ENCODE results near the gene SETBP1.

Gene SETBP1

GRCh38 chr18:44951748-44952147, 271.1 kb downstream of the SETBP1 start:
- no peaks in the 10 kb centered on the region for H3K9me3 ChIP-seq (ENCODE audit: control insufficient read depth, low read length)

GRCh38 chr18:44954257-44954656, 273.6 kb downstream of the SETBP1 start:
- DNase-seq (ENCODE audit: low read depth) = no peak
- no peak overlapping the region for H3K4me3 ChIP-seq (ENCODE audit: low read length)
- H3K9ac ChIP-seq (ENCODE audit: low read length) = no peak overlapping the region
- H3K36me3 ChIP-seq (ENCODE audit: control insufficient read depth, insufficient read depth, low read length, severe bottlenecking) = peaks cover 28% of the 10 kb centered on the region
- H3K27me3 ChIP-seq (replicated peaks; ENCODE audit: control insufficient read depth, insufficient read depth, low read length) = no peaks in the 10 kb centered on the region
- H3K9me3 ChIP-seq (ENCODE audit: control insufficient read depth, low read length) = no peaks in the 10 kb centered on the region
- peaks cover 4% of the 10 kb centered on the region for H3K4me1 ChIP-seq (ENCODE audit: control insufficient read depth, insufficient read depth, low read length)

More at GRCh38 chr18:44951748-44952147, 271.1 kb downstream of the SETBP1 start:
- H3K4me1 ChIP-seq (ENCODE audit: control insufficient read depth, insufficient read depth, low read length) = no peaks in the 10 kb centered on the region
- no peaks in the 10 kb centered on the region for H3K27me3 ChIP-seq (replicated peaks; ENCODE audit: control insufficient read depth, insufficient read depth, low read length)
- H3K4me3 ChIP-seq (ENCODE audit: low read length) = no peak overlapping the region
- H3K9ac ChIP-seq (ENCODE audit: low read length) = no peak overlapping the region
- DNase-seq (ENCODE audit: low read depth) = no peak
- H3K36me3 ChIP-seq (ENCODE audit: control insufficient read depth, insufficient read depth, low read length, severe bottlenecking) = peaks cover 28% of the 10 kb centered on the region

- H3K27me3 ChIP-seq (replicated peaks; ENCODE audit: control insufficient read depth, insufficient read depth, low read length) = no peaks in the 10 kb centered on the region
- H3K36me3 ChIP-seq (ENCODE audit: control insufficient read depth, insufficient read depth, low read length, severe bottlenecking) = peaks cover 18% of the 10 kb centered on the region
- H3K4me3 ChIP-seq (ENCODE audit: low read length) = no peak overlapping the region
- H3K9me3 ChIP-seq (ENCODE audit: control insufficient read depth, low read length) = no peaks in the 10 kb centered on the region
- no peak for DNase-seq (ENCODE audit: low read depth)
- peaks cover 4% of the 10 kb centered on the region for H3K4me1 ChIP-seq (ENCODE audit: control insufficient read depth, insufficient read depth, low read length)
- no peak overlapping the region for H3K9ac ChIP-seq (ENCODE audit: low read length)
Measured at GRCh38 chr18:44955825-44956224, 275.1 kb downstream of the SETBP1 start.

- no peak for DNase-seq (ENCODE audit: low read depth)
- Histone ChIP-seq H3K36me3 (ENCODE audit: control insufficient read depth, insufficient read depth, low read length, severe bottlenecking) (peaks cover 12% of the 10 kb centered on the region), H3K27me3 (replicated peaks; ENCODE audit: control insufficient read depth, insufficient read depth, low read length) (no peaks in the 10 kb centered on the region)
Measured at GRCh38 chr18:44957025-44957424, 276.3 kb downstream of the SETBP1 start.

GRCh38 chr18:44957461-44957860, 276.8 kb downstream of the SETBP1 start:
- H3K9me3 ChIP-seq (ENCODE audit: control insufficient read depth, low read length) = no peaks in the 10 kb centered on the region
- peaks cover 8% of the 10 kb centered on the region for H3K36me3 ChIP-seq (ENCODE audit: control insufficient read depth, insufficient read depth, low read length, severe bottlenecking)
- no peak overlapping the region for H3K4me3 ChIP-seq (ENCODE audit: low read length)
- no peak for DNase-seq (ENCODE audit: low read depth)
- peaks cover 4% of the 10 kb centered on the region for H3K4me1 ChIP-seq (ENCODE audit: control insufficient read depth, insufficient read depth, low read length)
- no peaks in the 10 kb centered on the region for H3K27me3 ChIP-seq (replicated peaks; ENCODE audit: control insufficient read depth, insufficient read depth, low read length)
- H3K9ac ChIP-seq (ENCODE audit: low read length) = no peak overlapping the region

More at GRCh38 chr18:44957025-44957424, 276.3 kb downstream of the SETBP1 start:
- Histone ChIP-seq H3K4me1 (ENCODE audit: control insufficient read depth, insufficient read depth, low read length) (peaks cover 4% of the 10 kb centered on the region), H3K9me3 (ENCODE audit: control insufficient read depth, low read length) (no peaks in the 10 kb centered on the region), H3K4me3 (ENCODE audit: low read length) (no peak overlapping the region), H3K9ac (ENCODE audit: low read length) (no peak overlapping the region)

- Histone ChIP-seq H3K36me3 (ENCODE audit: control insufficient read depth, insufficient read depth, low read length, severe bottlenecking) (peaks cover 4% of the 10 kb centered on the region), H3K27me3 (replicated peaks; ENCODE audit: control insufficient read depth, insufficient read depth, low read length) (no peaks in the 10 kb centered on the region), H3K9ac (ENCODE audit: low read length) (no peak overlapping the region), H3K9me3 (ENCODE audit: control insufficient read depth, low read length) (no peaks in the 10 kb centered on the region), H3K4me1 (ENCODE audit: control insufficient read depth, insufficient read depth, low read length) (peaks cover 4% of the 10 kb centered on the region), H3K4me3 (ENCODE audit: low read length) (no peak overlapping the region)
- DNase-seq (ENCODE audit: low read depth) = no peak
Measured at GRCh38 chr18:44958040-44958439, 277.4 kb downstream of the SETBP1 start.

GRCh38 chr18:44958455-44958854, 277.8 kb downstream of the SETBP1 start:
- Histone ChIP-seq H3K9me3 (ENCODE audit: control insufficient read depth, low read length) (no peaks in the 10 kb centered on the region), H3K27me3 (replicated peaks; ENCODE audit: control insufficient read depth, insufficient read depth, low read length) (no peaks in the 10 kb centered on the region), H3K9ac (ENCODE audit: low read length) (no peak overlapping the region), H3K4me3 (ENCODE audit: low read length) (no peak overlapping the region), H3K36me3 (ENCODE audit: control insufficient read depth, insufficient read depth, low read length, severe bottlenecking) (peaks cover under 1% of the 10 kb centered on the region), H3K4me1 (ENCODE audit: control insufficient read depth, insufficient read depth, low read length) (peaks cover 4% of the 10 kb centered on the region)
- DNase-seq (ENCODE audit: low read depth) = no peak

GRCh38 chr18:44959013-44959412, 278.3 kb downstream of the SETBP1 start:
- H3K4me3 ChIP-seq (ENCODE audit: low read length) = no peak overlapping the region
- no peaks in the 10 kb centered on the region for H3K27me3 ChIP-seq (replicated peaks; ENCODE audit: control insufficient read depth, insufficient read depth, low read length)
- H3K36me3 ChIP-seq (ENCODE audit: control insufficient read depth, insufficient read depth, low read length, severe bottlenecking) = no peaks in the 10 kb centered on the region
- no peak for DNase-seq (ENCODE audit: low read depth)
- no peaks in the 10 kb centered on the region for H3K9me3 ChIP-seq (ENCODE audit: control insufficient read depth, low read length)
- peaks cover 4% of the 10 kb centered on the region for H3K4me1 ChIP-seq (ENCODE audit: control insufficient read depth, insufficient read depth, low read length)
- H3K9ac ChIP-seq (ENCODE audit: low read length) = no peak overlapping the region

- no peak overlapping the region for H3K9ac ChIP-seq (ENCODE audit: low read length)
- H3K27me3 ChIP-seq (replicated peaks; ENCODE audit: control insufficient read depth, insufficient read depth, low read length) = no peaks in the 10 kb centered on the region
- peaks cover 4% of the 10 kb centered on the region for H3K4me1 ChIP-seq (ENCODE audit: control insufficient read depth, insufficient read depth, low read length)
- no peaks in the 10 kb centered on the region for H3K9me3 ChIP-seq (ENCODE audit: control insufficient read depth, low read length)
- DNase-seq (ENCODE audit: low read depth) = no peak
- no peaks in the 10 kb centered on the region for H3K36me3 ChIP-seq (ENCODE audit: control insufficient read depth, insufficient read depth, low read length, severe bottlenecking)
- no peak overlapping the region for H3K4me3 ChIP-seq (ENCODE audit: low read length)
Measured at GRCh38 chr18:44960580-44960979, 279.9 kb downstream of the SETBP1 start.

GRCh38 chr18:44961288-44961995, 280.8 kb downstream of the SETBP1 start:
- Histone ChIP-seq H3K9ac (ENCODE audit: low read length) (no peak overlapping the region), H3K4me3 (ENCODE audit: low read length) (no peak overlapping the region), H3K4me1 (ENCODE audit: control insufficient read depth, insufficient read depth, low read length) (peaks cover 4% of the 10 kb centered on the region)

GRCh38 chr18:44967599-44967998, 286.9 kb downstream of the SETBP1 start:
- Histone ChIP-seq H3K36me3 (ENCODE audit: control insufficient read depth, insufficient read depth, low read length, severe bottlenecking) (no peaks in the 10 kb centered on the region), H3K9me3 (ENCODE audit: control insufficient read depth, low read length) (no peaks in the 10 kb centered on the region), H3K9ac (ENCODE audit: low read length) (no peak overlapping the region), H3K4me3 (ENCODE audit: low read length) (no peak overlapping the region), H3K27me3 (replicated peaks; ENCODE audit: control insufficient read depth, insufficient read depth, low read length) (no peaks in the 10 kb centered on the region), H3K4me1 (ENCODE audit: control insufficient read depth, insufficient read depth, low read length) (no peaks in the 10 kb centered on the region)
- no peak for DNase-seq (ENCODE audit: low read depth)

More at GRCh38 chr18:44961288-44961995, 280.8 kb downstream of the SETBP1 start:
- DNase-seq (ENCODE audit: low read depth) = no peak
- Histone ChIP-seq H3K27me3 (replicated peaks; ENCODE audit: control insufficient read depth, insufficient read depth, low read length) (no peaks in the 10 kb centered on the region), H3K36me3 (ENCODE audit: control insufficient read depth, insufficient read depth, low read length, severe bottlenecking) (no peaks in the 10 kb centered on the region), H3K9me3 (ENCODE audit: control insufficient read depth, low read length) (no peaks in the 10 kb centered on the region)

- H3K9ac ChIP-seq (ENCODE audit: low read length) = no peak overlapping the region
- no peak for DNase-seq (ENCODE audit: low read depth)
- H3K27me3 ChIP-seq (replicated peaks; ENCODE audit: control insufficient read depth, insufficient read depth, low read length) = no peaks in the 10 kb centered on the region
- no peaks in the 10 kb centered on the region for H3K4me1 ChIP-seq (ENCODE audit: control insufficient read depth, insufficient read depth, low read length)
- no peak overlapping the region for H3K4me3 ChIP-seq (ENCODE audit: low read length)
- no peaks in the 10 kb centered on the region for H3K36me3 ChIP-seq (ENCODE audit: control insufficient read depth, insufficient read depth, low read length, severe bottlenecking)
- no peaks in the 10 kb centered on the region for H3K9me3 ChIP-seq (ENCODE audit: control insufficient read depth, low read length)
Measured at GRCh38 chr18:44968336-44968735, 287.6 kb downstream of the SETBP1 start.

Measured in adipocyte (in vitro differentiated cells).